H1 (cell line): ENCODE results near the gene ZYX. TPM values are rescaled to one million over a fixed set of nuclear protein-coding genes. Genes with fewer than 3 reads are reported as not detected.
A peak's percentile ranks its signal among the peaks of the same experiment; 100 is the strongest.

Experiments
- ATF2 ChIP-seq: IDR thresholded peaks from 2 replicates; pipeline ENCODE4 v1.6.1; 2012; ENCODE audit warnings: low read length, inconsistent platforms
- CHD7 ChIP-seq: fragments of 300-600 bp; sonication (generic); IDR thresholded peaks from 2 replicates; pipeline ENCODE4 v1.7.1; 2012; ENCODE audit warnings: low read length, moderate library complexity, mild to moderate bottlenecking, inconsistent platforms; ENCODE audit not compliant: insufficient replicate concordance
- FOSL1 ChIP-seq: IDR thresholded peaks from 2 replicates; pipeline ENCODE4 v1.6.1; 2011; ENCODE audit warnings: mild to moderate bottlenecking, low read depth, low read length, moderate library complexity; ENCODE audit not compliant: insufficient read depth
- SIRT6 ChIP-seq: IDR thresholded peaks from one replicate; pipeline ENCODE4 v1.7.1; 2012; ENCODE audit warnings: low read length, inconsistent platforms
- TEAD4 ChIP-seq: IDR thresholded peaks from 2 replicates; pipeline ENCODE4 v1.6.1; 2012; ENCODE audit warnings: low read depth, low read length, inconsistent platforms, mixed read lengths
- polyA plus RNA-seq, 7 experiments: library from polyadenylated mRNA; depleted of rRNA in 3 of 7; stranded (reverse) in 5 of 7; unstranded in 2 of 7; fragments of >200 nt in 5 of 7; fragments of 200-250 nt in 2 of 7; gene quantifications; 1 replicate in 5 of 7; 2 replicates in 1 of 7; 4 replicates in 1 of 7; pipeline versions ENCODE4 v1.2.1 to v1.2.3, GENCODE V29; 2011 to 2013; ENCODE audit warnings: missing spikeins in 2 of 7, mixed read lengths in 2 of 7
- total RNA-seq: library from RNA; stranded (reverse); fragmentation: NEBNext Ultra II Directional; extraction: Animal tissue kit (Norgen Biotek cat#: 25700); gene quantifications from 2 replicates; pipeline ENCODE4 v1.2.1, GENCODE V29; 2021
- TF ChIP-seq, protein P1 (sequence below), 3 experiments: IDR thresholded peaks; 1 replicate in 2 of 3; 2 replicates in 1 of 3; pipeline versions ENCODE4 v1.5.1 to v1.6.1; 2011; ENCODE audit warnings: low read length in 3 of 3, mild to moderate bottlenecking in 3 of 3, inconsistent platforms in 2 of 3, low read depth in 1 of 3, moderate library complexity in 1 of 3; ENCODE audit not compliant: insufficient read depth in 1 of 3; ENCODE audit errors: control extremely low read depth in 1 of 3

The ZYX gene
- total and polyA plus RNA-seq, 2 of the 8 experiments (the other 6 are each of a cell fraction or from before 2014, with no cell fraction given) = 40.6 to 159 TPM

DNA sequence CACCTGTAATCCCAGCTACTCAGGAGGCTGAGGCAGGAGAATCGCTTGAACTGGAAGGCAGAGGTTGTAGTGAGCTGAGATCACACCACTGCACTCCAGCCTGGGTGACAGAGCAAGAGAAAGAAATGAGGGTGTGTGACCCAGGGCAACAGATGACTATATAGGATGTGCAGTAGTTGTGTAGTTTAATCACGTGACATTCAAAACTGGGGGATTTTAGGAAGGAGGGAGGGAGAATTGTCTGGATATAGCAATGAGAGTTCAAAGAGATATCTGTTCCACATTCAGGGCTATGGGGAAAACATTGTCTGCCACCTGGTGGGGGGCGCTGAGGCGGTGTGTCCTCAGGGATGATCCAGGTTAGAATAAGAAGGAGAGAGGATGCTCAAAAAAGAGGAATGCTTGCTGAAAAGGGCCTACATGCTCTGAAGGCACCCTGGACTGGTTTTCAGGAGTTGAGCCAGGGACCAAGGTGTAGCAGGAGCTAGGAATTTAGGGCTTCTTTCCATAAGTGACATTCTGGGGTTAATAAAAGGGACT, 7.8 kb upstream of the ZYX start (continued):
- TF ChIP-seq CHD7 (no peak), SIRT6 (no peak), TEAD4 (no peak), FOSL1 (no peak), ATF2 (no peak)
- TF ChIP-seq, protein P1, sequence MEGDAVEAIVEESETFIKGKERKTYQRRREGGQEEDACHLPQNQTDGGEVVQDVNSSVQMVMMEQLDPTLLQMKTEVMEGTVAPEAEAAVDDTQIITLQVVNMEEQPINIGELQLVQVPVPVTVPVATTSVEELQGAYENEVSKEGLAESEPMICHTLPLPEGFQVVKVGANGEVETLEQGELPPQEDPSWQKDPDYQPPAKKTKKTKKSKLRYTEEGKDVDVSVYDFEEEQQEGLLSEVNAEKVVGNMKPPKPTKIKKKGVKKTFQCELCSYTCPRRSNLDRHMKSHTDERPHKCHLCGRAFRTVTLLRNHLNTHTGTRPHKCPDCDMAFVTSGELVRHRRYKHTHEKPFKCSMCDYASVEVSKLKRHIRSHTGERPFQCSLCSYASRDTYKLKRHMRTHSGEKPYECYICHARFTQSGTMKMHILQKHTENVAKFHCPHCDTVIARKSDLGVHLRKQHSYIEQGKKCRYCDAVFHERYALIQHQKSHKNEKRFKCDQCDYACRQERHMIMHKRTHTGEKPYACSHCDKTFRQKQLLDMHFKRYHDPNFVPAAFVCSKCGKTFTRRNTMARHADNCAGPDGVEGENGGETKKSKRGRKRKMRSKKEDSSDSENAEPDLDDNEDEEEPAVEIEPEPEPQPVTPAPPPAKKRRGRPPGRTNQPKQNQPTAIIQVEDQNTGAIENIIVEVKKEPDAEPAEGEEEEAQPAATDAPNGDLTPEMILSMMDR (IDR thresholded peaks at IDR 0.05; ENCODE audit: control extremely low read depth in 1 of 3, insufficient read depth in 1 of 3, low read depth in 1 of 3, low read length in 3 of 3) = peak in 1 of 3 experiments; percentile 24; a peak in 1 of 4 replicates
